ENCODE data around the gene FBXO31. TPM values are rescaled to one million over a fixed set of nuclear protein-coding genes. Genes with fewer than 3 reads are reported as not detected.

Gene FBXO31
- total and polyA plus RNA-seq, 2 of the 8 experiments (the other 6 are each of a cell fraction or from before 2014, with no cell fraction given) = 8.3 to 21.6 TPM

- WGBS, 2 experiments (ENCODE audit: extremely low coverage in 1 of 2, insufficient coverage in 1 of 2, insufficient read length in 1 of 2, insufficient replicate concordance in 2 of 2, low coverage in 1 of 2, low lambda C conversion rate in 2 of 2, missing lambda C conversion rate in 1 of 2) = 88% methylated on average over 13 of the region's 13 CpGs; no CpG with 5 or more reads in 1 of the 2 experiments
- H3K23me2 ChIP-seq (ENCODE audit: low read depth, low read length) = no peaks in the 10 kb centered on the region
- TF ChIP-seq CTCF (IDR thresholded peaks at IDR 0.05; ENCODE audit: control extremely low read depth in 1 of 3, insufficient read depth in 1 of 3, low read depth in 1 of 3, low read length in 3 of 3) (peak; percentile 31 to 54 (median 35)), KDM4A (IDR thresholded peaks at IDR 0.05; ENCODE audit: low read depth, low read length, severe bottlenecking) (no peak)
- no peak overlapping the region for H3K9ac ChIP-seq (replicated peaks in 1 of 4; ENCODE audit: extremely low read depth in 1 of 4, low read depth in 3 of 4, low read length in 3 of 4)
- no peak overlapping the region for H3K18ac ChIP-seq (ENCODE audit: extremely low read depth, low read length)
- no peak overlapping the region for H2BK5ac ChIP-seq (ENCODE audit: low read depth, low read length)
- peaks cover 7% of the 10 kb centered on the region for H3K79me1 ChIP-seq (ENCODE audit: low read depth, low read length)
- H4K5ac ChIP-seq (ENCODE audit: insufficient read length, low read depth, low read length) = peak overlapping the region; percentile 26
- no peak overlapping the region for H3K27ac ChIP-seq (ENCODE audit: low read depth, low read length)
- no peak for FAIRE-seq
- peaks cover 0 to 3% (median 0%) of the 10 kb centered on the region in 4 experiments; a peak in 2 of 8 replicates for H3K36me3 ChIP-seq (ENCODE audit: control insufficient read depth in 2 of 4, insufficient read depth in 4 of 4, low read length in 3 of 4)
- H3K4me1 ChIP-seq (replicated peaks in 1 of 4; ENCODE audit: control insufficient read depth in 3 of 4, insufficient read depth in 4 of 4, low read length in 3 of 4) = peaks cover 0 to 11% (median 1%) of the 10 kb centered on the region in 4 experiments; a peak in 3 of 7 replicates
- no peak overlapping the region for H2BK12ac ChIP-seq (ENCODE audit: low read depth, low read length)
- H3K56ac ChIP-seq (replicated peaks; ENCODE audit: insufficient read length, low read depth, low read length) = no peak overlapping the region
- no peak overlapping the region for H2BK15ac ChIP-seq (ENCODE audit: low read length)
- H3K79me2 ChIP-seq (ENCODE audit: control insufficient read depth in 1 of 2, insufficient read depth in 2 of 2, low read length in 2 of 2) = no peaks in the 10 kb centered on the region; a peak in 1 of 4 replicates
- no peak for DNase-seq (ENCODE audit: low read depth in 1 of 2, low spot score in 2 of 2)
- no peak overlapping the region for H3K4me2 ChIP-seq (ENCODE audit: insufficient read depth in 1 of 2, low read depth in 2 of 2, low read length in 2 of 2)
- H2BK120ac ChIP-seq (replicated peaks; ENCODE audit: low read depth, low read length) = no peak overlapping the region
- peaks cover 0 to 5% of the 10 kb centered on the region in 2 experiments for H4K20me1 ChIP-seq (replicated peaks in 1 of 2; ENCODE audit: control insufficient read depth in 1 of 2, insufficient read depth in 2 of 2, low read length in 2 of 2)
- no peak overlapping the region for H3K4me3 ChIP-seq (ENCODE audit: extremely low read depth in 1 of 4, insufficient read depth in 2 of 4, low read depth in 3 of 4, low read length in 4 of 4)
- POLR2A ChIA-PET (ENCODE audit: partially characterized antibody) = no interaction called here
- H4K91ac ChIP-seq (replicated peaks; ENCODE audit: insufficient read length, low read length) = no peak overlapping the region
- H3K4ac ChIP-seq (replicated peaks; ENCODE audit: insufficient read length, low read depth, low read length) = no peak overlapping the region
- no peaks in the 10 kb centered on the region for H3K27me3 ChIP-seq (replicated peaks in 1 of 4; ENCODE audit: control insufficient read depth in 3 of 4, extremely low read depth in 1 of 4, insufficient read depth in 3 of 4, low read length in 3 of 4)
- no peak overlapping the region for H2AFZ ChIP-seq (ENCODE audit: low read length)
- H3K9me3 ChIP-seq (ENCODE audit: insufficient read depth in 2 of 2, low read depth in 1 of 2, low read length in 1 of 2) = no peaks in the 10 kb centered on the region
- no peak overlapping the region for H2AK5ac ChIP-seq (ENCODE audit: low read depth, low read length)
- H3K23ac ChIP-seq (ENCODE audit: insufficient read length) = no peak overlapping the region
- CTCF ChIA-PET (ENCODE audit: partially characterized antibody) = interaction anchor here (0.6 to 2.3 kb wide), 8 partner anchors 9 to 224 kb away, joined by 3 to 8 read pairs (median 5); no protein-coding TSS in a partner anchor
- H2BK20ac ChIP-seq (ENCODE audit: low read length) = no peak overlapping the region
- no peak overlapping the region for H3K14ac ChIP-seq (ENCODE audit: insufficient read length)
- H4K8ac ChIP-seq (ENCODE audit: extremely low read depth, insufficient read depth, low read length) = peak overlapping the region; percentile 0; the same call in 1 of the 2 replicates
These were observed 35.5 kb downstream of the FBXO31 start for GRCh38 chr16:87347932-87348615.

Data from H1 (cell line).